Measurements from ENCODE around the gene ZNF248. TPM values are rescaled to one million over a fixed set of nuclear protein-coding genes. Genes with fewer than 3 reads are reported as not detected.

Gene ZNF248
- total and polyA plus RNA-seq, 9 of the 15 experiments (the other 6 are each of a cell fraction or from before 2014, with no cell fraction given): 4.5 to 16.5 (median 10.2) TPM

- intact Hi-C loops (cut with micrococcal nuclease): no loop called here
- Histone ChIP-seq H3K79me2 (ENCODE audit: control insufficient read depth, insufficient read depth, low read length) (no peaks in the 10 kb centered on the region; the same call in 2 of the 3 replicates), H3K36me3 (ENCODE audit: control insufficient read depth, insufficient read depth, low read length) (peaks cover 13% of the 10 kb centered on the region; the same call in 2 of the 3 replicates), H3K27me3 (ENCODE audit: control insufficient read depth in 2 of 2, insufficient read depth in 2 of 2, low read length in 2 of 2) (no peaks in the 10 kb centered on the region), H3K4me2 (ENCODE audit: insufficient read depth, low read length) (no peak overlapping the region), H3K9me3 (replicated peaks; ENCODE audit: control insufficient read depth, insufficient read depth, low read depth, low read length) (no peaks in the 10 kb centered on the region; the same call in 1 of the 2 replicates), H3K9ac (ENCODE audit: insufficient read depth in 1 of 2, low read depth in 2 of 2, low read length in 2 of 2) (no peak overlapping the region), H3K4me1 (replicated peaks in 1 of 2; ENCODE audit: control insufficient read depth in 2 of 2, insufficient read depth in 2 of 2, low read length in 2 of 2) (no peaks in the 10 kb centered on the region), H3K27ac (ENCODE audit: extremely low read depth, low read depth, low read length) (no peak overlapping the region), H2AFZ (ENCODE audit: low read depth, low read length) (no peak overlapping the region), H3K9me1 (ENCODE audit: control insufficient read depth, insufficient read depth, low read length) (no peaks in the 10 kb centered on the region), H4K20me1 (replicated peaks; ENCODE audit: control insufficient read depth, insufficient read depth, low read length) (no peaks in the 10 kb centered on the region), H3K4me3 (no peak overlapping the region)
- 79% methylated on average over 2 of the region's 2 CpGs for WGBS (ENCODE audit: insufficient coverage, low coverage, missing lambda C conversion rate)
- TF ChIP-seq NFE2L1 (tag; IDR thresholded peaks at IDR 0.05; ENCODE audit: borderline replicate concordance, low read depth) (peak; percentile 49; the same call in 1 of the 2 replicates), TOE1 (IDR thresholded peaks at IDR 0.05; ENCODE audit: borderline replicate concordance) (no peak), TOE1 (CRISPR knock-in tag; IDR thresholded peaks at IDR 0.05; ENCODE audit: borderline replicate concordance, low read depth) (no peak), ZFP1 (CRISPR knock-in tag; IDR thresholded peaks at IDR 0.05) (no peak), PYGO2 (tag; IDR thresholded peaks at IDR 0.05) (no peak), MAFG (tag; conservative IDR thresholded peaks at IDR 0.05) (peak; percentile 67; the same call in 1 of the 2 replicates), ZNF316 (IDR thresholded peaks at IDR 0.05) (peak; percentile 73), EWSR1 (IDR thresholded peaks at IDR 0.05; ENCODE audit: borderline replicate concordance, low read depth, partially characterized antibody) (no peak), NFE2 (IDR thresholded peaks at IDR 0.05; ENCODE audit: low read depth) (peak; percentile 71), C11orf30 (IDR thresholded peaks at IDR 0.05; ENCODE audit: low read depth) (peak; percentile 62; the same call in 1 of the 2 replicates), HDAC6 (IDR thresholded peaks at IDR 0.05; ENCODE audit: low read depth, low read length) (no peak), MAFF (IDR thresholded peaks at IDR 0.05; ENCODE audit: low read length) (peak; percentile 70), RFX5 (IDR thresholded peaks at IDR 0.05; ENCODE audit: low read depth, low read length) (no peak), NEUROD1 (IDR thresholded peaks at IDR 0.05; ENCODE audit: borderline replicate concordance, low read depth, low read length, partially characterized antibody) (no peak), MAFK (IDR thresholded peaks at IDR 0.05; ENCODE audit: low read length) (peak; percentile 49; the same call in 1 of the 2 replicates)
- ATAC-seq (no peak), FAIRE-seq (no peak), DNase-seq (ENCODE audit: extremely low read depth in 1 of 4, low spot score in 3 of 4) (no peak)
- in situ Hi-C loops (cut with MboI): no loop called here
- POLR2A ChIA-PET: no interaction called here
- BruUV-seq (replicated peaks): no TSS peak
- CTCF ChIA-PET (ENCODE audit: low intra/inter-chr PET ratio): no interaction called here
Measured at GRCh38 chr10:37839243-37839642, 18.2 kb downstream of the ZNF248 start.
